T-cell (primary cell): ENCODE data around the gene MT1B. TPM values are rescaled to one million over a fixed set of nuclear protein-coding genes. Genes with fewer than 3 reads are reported as not detected.

Experiments used
- ATAC-seq, 4 experiments: fragments of 200-7000 bp in 3 of 4; fragments of 150-1000 bp in 1 of 4; cut with Tn5 transposase; replicated peaks in 1 of 4; 1 replicate in 3 of 4; 2 replicates in 1 of 4; pipeline ENCODE4 v1.10.0; 2021; ENCODE audit warnings: moderate library complexity in 3 of 4, mild to moderate bottlenecking in 2 of 4, moderate number of reproducible peaks in 1 of 4
- CTCF ChIA-PET, 2 donors: fragments of 300-600 bp; sonication (Branson Sonifier 250); formaldehyde crosslinking; loops; one replicate each; lab custom pipeline; 2022; ENCODE audit warnings: antibody characterized with exemption in 2 of 2; lab: Charles Lee
- POLR2A ChIA-PET, 2 donors: fragments of 300-600 bp; sonication (Branson Sonifier 250); formaldehyde crosslinking; loops; one replicate each; lab custom pipeline; 2022; ENCODE audit warnings: antibody characterized with exemption in 2 of 2; lab: Charles Lee
- DNase-seq, 35 experiments: peaks; one replicate each; pipeline versions ENCODE4 v3.0.0 to v3.0.0-alpha.2; 2013 to 2023
- H3K27ac ChIP-seq: one replicate; pipeline ENCODE4 v1.5.1; 2013; ENCODE audit warnings: low read length
- H3K27me3 ChIP-seq, 2 experiments: replicated peaks in 1 of 2; 1 replicate in 1 of 2; 2 replicates in 1 of 2; pipeline versions ENCODE4 v1.6.1 to v1.7.0; 2013; ENCODE audit warnings: low read length in 1 of 2, mixed read lengths in 1 of 2; ENCODE audit not compliant: control insufficient read depth in 2 of 2, insufficient read depth in 2 of 2; ENCODE audit errors: extremely low read depth in 1 of 2
- H3K36me3 ChIP-seq, 2 donors: 1 replicate in 1 of 2; 2 replicates in 1 of 2; pipeline versions ENCODE4 v1.6.1 to v1.7.0; 2013; ENCODE audit warnings: low read length in 1 of 2; ENCODE audit not compliant: control insufficient read depth in 2 of 2, insufficient read depth in 1 of 2; ENCODE audit errors: extremely low read depth in 1 of 2
- H3K4me1 ChIP-seq, 2 experiments: 1 replicate in 1 of 2; 2 replicates in 1 of 2; pipeline versions ENCODE4 v1.6.1 to v1.7.0; 2013; ENCODE audit warnings: low read length in 2 of 2, mixed read lengths in 1 of 2; ENCODE audit not compliant: insufficient read depth in 2 of 2, control insufficient read depth in 1 of 2; ENCODE audit errors: extremely low read depth in 1 of 2
- H3K4me3 ChIP-seq, 2 donors: 1 replicate in 1 of 2; 2 replicates in 1 of 2; pipeline versions ENCODE4 v1.5.1 to v1.7.0; 2013; ENCODE audit warnings: mild to moderate bottlenecking in 2 of 2, low read length in 1 of 2, moderate library complexity in 1 of 2; ENCODE audit not compliant: control insufficient read depth in 1 of 2; ENCODE audit errors: extremely low read depth in 1 of 2
- H3K9me3 ChIP-seq: 2 replicates; pipeline ENCODE4 v1.7.0; 2013
- H3K27ac Mint-ChIP-seq, 2 donors: one replicate each; pipeline ENCODE4 v1.8.0; 2020 to 2021; ENCODE audit warnings: mild to moderate bottlenecking in 2 of 2, mixed read lengths in 2 of 2
- H3K27me3 Mint-ChIP-seq, 2 donors: one replicate each; pipeline ENCODE4 v1.8.0; 2021 to 2022; ENCODE audit warnings: mixed read lengths in 2 of 2
- H3K36me3 Mint-ChIP-seq: one replicate; pipeline ENCODE4 v1.8.0; 2021; ENCODE audit warnings: mixed read lengths
- H3K4me1 Mint-ChIP-seq, 3 donors: one replicate each; pipeline ENCODE4 v1.8.0; 2020 to 2022; ENCODE audit warnings: mixed read lengths in 3 of 3, mild to moderate bottlenecking in 1 of 3
- H3K4me3 Mint-ChIP-seq, 3 donors: one replicate each; pipeline ENCODE4 v1.8.0; 2020 to 2022; ENCODE audit warnings: mild to moderate bottlenecking in 3 of 3, mixed read lengths in 3 of 3, moderate library complexity in 3 of 3
- H3K9me3 Mint-ChIP-seq, 3 donors: one replicate each; pipeline ENCODE4 v1.8.0; 2020 to 2022; ENCODE audit warnings: mixed read lengths in 3 of 3
- WGBS: methylation state at CpG from one replicate; pipeline ENCODE4 v1.1.5; 2013; ENCODE audit warnings: missing lambda C conversion rate; ENCODE audit not compliant: insufficient coverage; 5-methylcytosine and 5-hydroxymethylcytosine counted together
- total RNA-seq, 35 experiments: library from RNA in 6 of 35; stranded (reverse) in 6 of 35; fragments of 120-200 nt in 1 of 35; gene quantifications; one replicate each; pipeline versions ENCODE4 v1.2.1 to v1.2.4 and lab custom pipeline; 2013 to 2026

The MT1B gene
- total RNA-seq, 5 donors from 2014 or later (not counting 1 experiment from before 2014, with no cell fraction given), result not detected

DNA sequence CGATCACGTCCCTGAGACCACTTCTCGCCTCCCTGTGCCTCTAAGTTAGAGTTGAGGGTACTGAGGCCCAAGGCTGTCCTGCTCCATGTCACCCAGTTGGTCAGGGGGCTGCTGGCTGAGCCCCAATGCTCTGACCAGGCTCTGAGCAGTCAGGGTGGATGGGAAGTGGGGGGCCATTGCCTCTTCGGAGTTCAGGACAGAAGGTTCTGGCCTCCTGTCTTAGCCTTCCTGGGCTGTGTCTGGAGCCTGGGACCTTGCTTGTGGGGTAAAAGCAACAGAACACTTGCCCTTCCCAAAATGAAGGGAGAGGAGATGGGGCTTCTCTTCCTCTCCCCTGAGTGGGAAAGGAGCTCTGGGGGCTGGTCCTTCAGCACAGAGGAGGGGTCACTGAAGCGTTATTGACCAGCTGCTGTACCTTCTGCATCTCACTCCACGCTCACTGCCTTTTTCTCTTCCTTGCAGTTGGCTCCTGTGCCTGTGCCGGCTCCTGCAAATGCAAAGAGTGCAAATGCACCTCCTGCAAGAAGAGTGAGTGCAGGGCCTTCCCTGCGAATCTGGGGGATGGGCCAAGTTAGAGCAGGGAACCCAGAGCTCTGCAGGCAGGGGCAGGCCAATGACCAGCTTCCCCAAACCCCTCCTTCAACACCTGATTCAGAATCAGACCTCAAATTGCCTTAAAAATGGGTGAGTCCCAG is 31.2 kb downstream of the MT1B start:
- Mint-ChIP-seq H3K4me1 (peaks cover 24 to 30% (median 27%) of the 10 kb centered on the region in 3 donors), H3K9me3 (peaks cover 0 to 2% (median 0%) of the 10 kb centered on the region in 3 donors), H3K27me3 (no peaks in the 10 kb centered on the region), H3K27ac (peak overlapping the region; percentile 96 to 98), H3K36me3 (peaks cover 11% of the 10 kb centered on the region), H3K4me3 (peak overlapping the region; percentile 91 to 92 (median 91))
- CTCF ChIA-PET, result interaction anchor here (0.5 to 1.1 kb wide), 4 partner anchors 8 to 149 kb away, joined by 3 to 6 read pairs (median 4); partner anchors contain the start of gene MT2A (in 1 of the 2)
- Histone ChIP-seq H3K4me3 (peak overlapping the region; percentile 69 to 88), H3K27ac (peak overlapping the region; percentile 71), H3K27me3 (no peaks in the 10 kb centered on the region), H3K4me1 (peaks cover 9 to 26% of the 10 kb centered on the region in 2 experiments), H3K36me3 (no peaks in the 10 kb centered on the region), H3K9me3 (no peaks in the 10 kb centered on the region)
- POLR2A ChIA-PET, result interaction anchor here (0.6 to 0.7 kb wide), 2 partner anchors 29 to 60 kb away, joined by 3 to 4 read pairs; no protein-coding TSS in a partner anchor
- DNase-seq, result peak in 1 of 35 experiments; percentile 17
- ATAC-seq, result peak; percentile 2 to 12 (median 7)
- no CpG with 5 or more reads among the region's 8 CpGs for WGBS

DNA sequence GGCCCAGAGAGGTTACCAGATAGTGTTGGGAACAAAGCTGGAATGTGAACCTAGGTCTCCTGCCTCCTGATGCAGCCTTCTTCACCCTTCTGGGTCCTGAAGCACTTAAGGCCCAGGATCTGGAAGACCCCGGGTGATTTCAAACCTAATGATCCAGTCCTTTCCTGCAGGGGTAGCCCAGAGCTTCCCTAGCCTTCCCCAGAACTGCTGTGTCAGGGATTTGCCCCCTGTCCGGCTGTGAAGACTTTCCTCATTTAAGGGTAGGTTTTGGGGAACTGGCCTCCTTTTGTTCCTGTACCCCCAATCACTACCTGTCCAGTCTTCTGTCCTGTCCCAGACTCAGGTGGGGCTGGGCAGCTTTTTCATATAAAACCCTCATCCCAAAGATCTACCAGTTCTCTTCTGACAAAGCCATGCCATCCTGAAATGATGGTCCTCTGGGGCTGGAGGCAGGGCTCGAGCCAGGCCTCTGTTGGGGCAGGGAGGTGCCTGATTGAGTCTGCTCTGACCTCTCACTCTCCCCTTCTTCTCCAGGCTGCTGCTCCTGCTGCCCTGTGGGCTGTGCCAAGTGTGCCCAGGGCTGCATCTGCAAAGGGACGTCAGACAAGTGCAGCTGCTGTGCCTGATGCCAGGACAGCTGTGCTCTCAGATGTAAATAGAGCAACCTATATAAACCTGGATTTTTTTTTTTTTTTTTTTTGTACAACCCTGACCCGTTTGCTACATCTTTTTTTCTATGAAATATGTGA is 31.9 kb downstream of the MT1B start:
- H3K27me3 Mint-ChIP-seq, result no peaks in the 10 kb centered on the region
- H3K4me3 ChIP-seq, result peak overlapping the region in 1 of 2 donors; percentile 69
- no peak overlapping the region for H3K27ac ChIP-seq
- peaks cover 9 to 26% of the 10 kb centered on the region in 2 experiments for H3K4me1 ChIP-seq
- CTCF ChIA-PET, result interaction anchor here (0.5 to 1.3 kb wide), 4 partner anchors 18 to 410 kb away, joined by 3 to 6 read pairs (median 4); no protein-coding TSS in a partner anchor
- no peaks in the 10 kb centered on the region for H3K27me3 ChIP-seq
- H3K4me3 Mint-ChIP-seq, result peak overlapping the region; percentile 91 to 92 (median 91)
- no peaks in the 10 kb centered on the region for H3K36me3 ChIP-seq
- POLR2A ChIA-PET, result interaction anchor here in 1 of 2 donors (0.7 kb wide), 1 partner anchor 60 kb away, joined by 4 read pairs; no protein-coding TSS in a partner anchor
- no peaks in the 10 kb centered on the region for H3K9me3 ChIP-seq
- ATAC-seq (no peak), DNase-seq (no peak)
- peak overlapping the region; percentile 39 to 55 for H3K27ac Mint-ChIP-seq
- H3K36me3 Mint-ChIP-seq, result peaks cover 11% of the 10 kb centered on the region
- peaks cover 0 to 2% (median 0%) of the 10 kb centered on the region in 3 donors for H3K9me3 Mint-ChIP-seq
- peaks cover 24 to 30% (median 27%) of the 10 kb centered on the region in 3 donors for H3K4me1 Mint-ChIP-seq
- no CpG with 5 or more reads among the region's 5 CpGs for WGBS

DNA sequence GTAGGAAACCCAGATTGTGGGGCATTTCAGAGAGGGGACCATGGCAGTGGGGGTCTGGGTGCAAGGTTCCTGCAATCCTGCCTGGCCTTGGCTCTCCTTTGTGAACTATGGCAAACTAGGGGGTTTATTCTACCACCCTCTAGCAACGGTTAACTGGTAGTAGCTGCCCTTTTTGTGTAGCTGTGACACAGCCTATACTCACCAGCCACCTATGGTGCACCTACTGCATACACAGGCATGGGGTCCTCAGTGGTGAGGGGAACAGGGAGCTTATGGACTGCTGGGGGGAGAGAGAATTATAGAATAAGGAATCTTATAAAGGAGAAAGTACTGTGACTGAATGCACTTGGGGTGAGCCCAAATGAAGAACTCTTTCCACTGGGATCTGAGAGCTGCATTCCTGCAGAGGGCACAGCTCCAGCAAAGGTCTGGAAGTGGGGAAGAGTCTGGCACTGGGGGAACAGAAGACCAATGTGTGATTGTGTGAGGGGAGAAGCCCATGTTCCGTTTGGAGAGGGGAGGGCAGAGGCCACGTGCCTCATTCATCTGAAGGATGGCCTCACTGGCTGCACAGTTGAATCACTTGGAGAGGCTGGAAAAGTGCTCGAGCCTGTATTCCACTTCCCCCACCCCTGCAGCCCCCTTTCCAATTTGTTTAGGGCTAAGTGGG is 32.7 kb downstream of the MT1B start:
- DNase-seq, result no peak
- 83% methylated on average over 1 of the region's 4 CpGs for WGBS
- H3K4me1 Mint-ChIP-seq, result peaks cover 24 to 30% (median 27%) of the 10 kb centered on the region in 3 donors
- H3K27ac Mint-ChIP-seq, result peak overlapping the region; percentile 39 to 55
- Histone ChIP-seq H3K27me3 (no peaks in the 10 kb centered on the region), H3K4me1 (peaks cover 9 to 26% of the 10 kb centered on the region in 2 experiments), H3K36me3 (no peaks in the 10 kb centered on the region), H3K9me3 (no peaks in the 10 kb centered on the region), H3K27ac (no peak overlapping the region), H3K4me3 (no peak overlapping the region)
- H3K36me3 Mint-ChIP-seq, result peaks cover 11% of the 10 kb centered on the region
- H3K9me3 Mint-ChIP-seq, result peaks cover 0 to 2% (median 0%) of the 10 kb centered on the region in 3 donors
- ATAC-seq, result no peak
- ChIA-PET POLR2A (no interaction called here), CTCF (interaction anchor here in 1 of 2 donors (1.3 kb wide), 1 partner anchor 18 kb away, joined by 3 read pairs; no protein-coding TSS in a partner anchor)
- peak overlapping the region in 2 of 3 donors; percentile 91 for H3K4me3 Mint-ChIP-seq
- H3K27me3 Mint-ChIP-seq, result no peaks in the 10 kb centered on the region

DNA sequence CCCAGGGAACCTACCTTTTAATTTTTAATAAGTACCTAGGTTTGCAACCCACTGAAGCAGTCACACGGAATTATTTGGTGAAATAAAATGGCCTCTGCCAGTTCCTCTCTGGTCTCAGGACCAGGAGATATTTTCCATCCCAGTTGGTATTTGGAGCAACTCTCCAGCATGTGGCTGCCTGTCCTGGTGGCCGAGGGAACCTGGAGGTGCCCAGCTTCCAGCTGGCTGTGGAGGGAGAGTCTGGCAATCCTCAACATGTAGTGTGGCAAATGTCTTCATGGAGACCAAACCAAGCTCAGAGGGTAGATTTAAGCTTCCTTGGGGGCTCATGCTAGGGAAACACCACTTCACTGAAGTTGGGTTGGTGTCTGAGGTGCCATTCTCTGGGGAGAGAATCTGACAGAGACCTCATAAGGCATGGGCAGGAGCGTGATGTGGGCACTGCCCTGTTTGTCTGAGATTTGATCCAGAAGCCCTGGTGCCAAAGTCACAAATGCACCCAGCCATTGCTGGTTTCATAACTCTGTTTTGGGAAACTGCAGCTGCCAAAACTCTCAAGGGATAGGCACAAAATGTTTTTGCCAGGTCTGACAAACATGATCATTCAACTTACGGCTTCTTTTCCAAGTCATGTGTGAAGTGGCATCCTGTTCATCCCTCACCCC is 33.4 kb downstream of the MT1B start:
- ChIA-PET CTCF (no interaction called here), POLR2A (no interaction called here)
- peaks cover 24 to 27% (median 26%) of the 10 kb centered on the region in 3 donors for H3K4me1 Mint-ChIP-seq
- Histone ChIP-seq H3K27ac (no peak overlapping the region), H3K36me3 (no peaks in the 10 kb centered on the region), H3K27me3 (no peaks in the 10 kb centered on the region), H3K4me1 (peaks cover 9 to 26% of the 10 kb centered on the region in 2 experiments), H3K9me3 (no peaks in the 10 kb centered on the region), H3K4me3 (no peak overlapping the region)
- H3K27ac Mint-ChIP-seq, result no peak overlapping the region
- H3K4me3 Mint-ChIP-seq, result no peak overlapping the region
- peaks cover 11% of the 10 kb centered on the region for H3K36me3 Mint-ChIP-seq
- no peaks in the 10 kb centered on the region for H3K27me3 Mint-ChIP-seq
- H3K9me3 Mint-ChIP-seq, result peaks cover 0 to 2% (median 0%) of the 10 kb centered on the region in 3 donors
- DNase-seq (no peak), ATAC-seq (no peak)
- WGBS, result 95% methylated on average over 2 of the region's 4 CpGs

DNA sequence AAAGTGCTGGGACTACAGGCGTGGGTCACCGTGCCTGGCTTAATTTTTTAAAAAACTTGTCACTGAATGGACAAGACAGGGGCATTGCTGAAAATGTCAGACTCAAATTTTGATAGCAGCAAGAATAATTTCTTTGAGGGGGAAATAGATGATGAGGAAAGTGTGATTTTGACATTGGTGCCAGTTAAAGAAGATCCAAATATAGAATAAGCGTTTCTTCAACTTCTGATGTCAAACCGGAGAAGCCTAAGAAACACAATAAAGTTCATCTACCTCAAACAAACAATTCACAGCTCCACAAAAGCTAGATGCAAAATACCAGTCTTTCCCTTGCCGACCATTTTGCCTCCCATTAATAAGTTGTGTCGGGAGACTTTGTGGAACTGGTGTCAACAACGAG is 35.1 kb downstream of the MT1B start:
- CTCF ChIA-PET, result interaction anchor here (0.6 to 0.7 kb wide), 2 partner anchors 86 to 165 kb away, joined by 5 read pairs; no protein-coding TSS in a partner anchor
- POLR2A ChIA-PET, result no interaction called here
- whole genome bisulfite sequencing, result 85% methylated on average over 6 of the region's 7 CpGs
- DNase-seq (no peak), ATAC-seq (no peak)
- H3K27me3 Mint-ChIP-seq, result no peaks in the 10 kb centered on the region
- H3K36me3 Mint-ChIP-seq, result peaks cover 11% of the 10 kb centered on the region
- Histone ChIP-seq H3K9me3 (no peaks in the 10 kb centered on the region), H3K4me3 (no peak overlapping the region), H3K36me3 (no peaks in the 10 kb centered on the region), H3K4me1 (peaks cover 6 to 21% of the 10 kb centered on the region in 2 experiments), H3K27ac (no peak overlapping the region), H3K27me3 (peaks cover 0 to 5% of the 10 kb centered on the region in 2 experiments)
- H3K9me3 Mint-ChIP-seq, result peaks cover 0 to 2% (median 0%) of the 10 kb centered on the region in 3 donors
- H3K4me3 Mint-ChIP-seq, result no peak overlapping the region
- H3K27ac Mint-ChIP-seq, result no peak overlapping the region
- peaks cover 21% of the 10 kb centered on the region in 3 donors for H3K4me1 Mint-ChIP-seq
